ENCODE measurements around the gene MRPL50.

MRPL50 gene

GRCh38 chr9:101354765-101355708 is 43.4 kb downstream of the MRPL50 start:
- Histone ChIP-seq H3K27ac (no peak overlapping the region), H3K4me1 (no peaks in the 10 kb centered on the region), H3K36me3 (no peaks in the 10 kb centered on the region), H3K4me3 (no peak overlapping the region), H3K9me3 (no peaks in the 10 kb centered on the region), H3K27me3 (no peaks in the 10 kb centered on the region)
- DNase-seq: no peak
- no peak for TF ChIP-seq CTCF (IDR thresholded peaks at IDR 0.05)
- intact Hi-C loops (cut with DNase I; ENCODE audit: low total_unique reads): no loop called here

- DNase-seq: no peak
- Histone ChIP-seq H3K27me3 (no peaks in the 10 kb centered on the region), H3K27ac (no peak overlapping the region), H3K9me3 (no peaks in the 10 kb centered on the region), H3K4me1 (no peaks in the 10 kb centered on the region), H3K36me3 (no peaks in the 10 kb centered on the region), H3K4me3 (no peak overlapping the region)
- TF ChIP-seq CTCF (IDR thresholded peaks at IDR 0.05): no peak
- intact Hi-C loops (cut with DNase I; ENCODE audit: low total_unique reads): no loop called here
Observed at GRCh38 chr9:101354143-101354764, 44.2 kb downstream of the MRPL50 start.

GRCh38 chr9:101353683-101354082 is 44.7 kb downstream of the MRPL50 start:
- TF ChIP-seq CTCF (IDR thresholded peaks at IDR 0.05): no peak
- H3K27ac ChIP-seq: no peak overlapping the region
- H3K9me3 ChIP-seq: no peaks in the 10 kb centered on the region
- no peaks in the 10 kb centered on the region for H3K4me1 ChIP-seq
- no peak overlapping the region for H3K4me3 ChIP-seq
- intact Hi-C loops (cut with DNase I; ENCODE audit: low total_unique reads): no loop called here
- no peak for DNase-seq
- no peaks in the 10 kb centered on the region for H3K27me3 ChIP-seq
- no peaks in the 10 kb centered on the region for H3K36me3 ChIP-seq

DNA sequence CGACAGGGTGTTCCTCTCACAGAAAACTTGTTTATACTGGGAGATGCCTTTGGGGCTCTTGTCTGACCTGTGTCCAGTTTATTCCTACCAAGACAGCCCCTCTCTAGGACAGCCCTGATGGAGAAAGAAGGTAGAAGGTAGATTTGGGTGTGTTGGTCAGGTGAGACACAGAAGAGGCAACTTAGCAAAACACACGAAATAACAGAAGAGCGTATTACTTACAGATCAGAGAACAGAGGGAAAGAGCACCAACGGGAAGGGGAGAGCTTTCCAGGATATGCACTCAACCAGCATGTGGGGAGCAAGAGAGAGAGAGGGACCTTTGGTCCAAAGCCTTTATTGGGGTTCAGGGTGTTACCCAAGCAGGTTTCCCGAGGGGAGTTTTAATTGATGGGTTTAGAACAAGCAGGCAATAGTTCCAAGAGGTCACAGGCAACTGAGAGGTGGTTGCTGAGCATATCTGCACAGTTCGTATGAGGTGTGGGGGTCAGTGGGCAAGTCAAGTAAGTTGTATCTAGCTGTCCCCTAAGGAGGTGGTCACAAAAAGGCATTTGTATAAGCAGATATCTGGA is 45.4 kb downstream of the MRPL50 start:
- Histone ChIP-seq H3K9me3 (no peaks in the 10 kb centered on the region), H3K27ac (no peak overlapping the region), H3K27me3 (no peaks in the 10 kb centered on the region), H3K4me1 (no peaks in the 10 kb centered on the region), H3K36me3 (no peaks in the 10 kb centered on the region), H3K4me3 (no peak overlapping the region)
- TF ChIP-seq CTCF (IDR thresholded peaks at IDR 0.05): no peak
- DNase-seq: no peak
- intact Hi-C loops (cut with DNase I; ENCODE audit: low total_unique reads): no loop called here

GRCh38 chr9:101350285-101350684 is 48.1 kb downstream of the MRPL50 start:
- DNase-seq: no peak
- no peaks in the 10 kb centered on the region for H3K9me3 ChIP-seq
- TF ChIP-seq CTCF (IDR thresholded peaks at IDR 0.05): no peak
- H3K27me3 ChIP-seq: no peaks in the 10 kb centered on the region
- H3K4me1 ChIP-seq: no peaks in the 10 kb centered on the region
- no peaks in the 10 kb centered on the region for H3K36me3 ChIP-seq
- intact Hi-C loops (cut with DNase I; ENCODE audit: low total_unique reads): no loop called here
- H3K4me3 ChIP-seq: no peak overlapping the region
- H3K27ac ChIP-seq: no peak overlapping the region

Data from tibial artery (tissue), 4 donors.